Measurements from ENCODE around the gene HELZ.

DNA sequence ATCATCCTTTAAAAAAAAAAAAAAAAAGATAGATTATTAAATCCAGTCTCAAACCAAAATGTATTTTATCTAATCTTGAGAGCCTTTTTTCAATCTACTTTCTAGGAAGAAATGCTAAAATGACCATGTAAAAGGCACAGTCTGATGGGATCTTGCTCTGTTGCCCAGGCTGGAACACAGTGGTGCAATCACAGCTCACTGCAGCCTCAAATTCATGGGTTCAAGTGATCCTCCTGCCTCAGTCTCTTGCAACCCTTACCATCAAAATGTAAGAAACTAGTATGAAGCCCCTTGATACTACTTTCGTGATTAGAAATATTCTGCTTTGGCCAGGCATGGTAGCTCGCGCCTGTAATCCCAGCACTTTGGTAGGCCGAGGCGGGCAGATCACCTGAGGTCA is 70.8 kb downstream of the HELZ start:
- TF ChIP-seq, protein P1, sequence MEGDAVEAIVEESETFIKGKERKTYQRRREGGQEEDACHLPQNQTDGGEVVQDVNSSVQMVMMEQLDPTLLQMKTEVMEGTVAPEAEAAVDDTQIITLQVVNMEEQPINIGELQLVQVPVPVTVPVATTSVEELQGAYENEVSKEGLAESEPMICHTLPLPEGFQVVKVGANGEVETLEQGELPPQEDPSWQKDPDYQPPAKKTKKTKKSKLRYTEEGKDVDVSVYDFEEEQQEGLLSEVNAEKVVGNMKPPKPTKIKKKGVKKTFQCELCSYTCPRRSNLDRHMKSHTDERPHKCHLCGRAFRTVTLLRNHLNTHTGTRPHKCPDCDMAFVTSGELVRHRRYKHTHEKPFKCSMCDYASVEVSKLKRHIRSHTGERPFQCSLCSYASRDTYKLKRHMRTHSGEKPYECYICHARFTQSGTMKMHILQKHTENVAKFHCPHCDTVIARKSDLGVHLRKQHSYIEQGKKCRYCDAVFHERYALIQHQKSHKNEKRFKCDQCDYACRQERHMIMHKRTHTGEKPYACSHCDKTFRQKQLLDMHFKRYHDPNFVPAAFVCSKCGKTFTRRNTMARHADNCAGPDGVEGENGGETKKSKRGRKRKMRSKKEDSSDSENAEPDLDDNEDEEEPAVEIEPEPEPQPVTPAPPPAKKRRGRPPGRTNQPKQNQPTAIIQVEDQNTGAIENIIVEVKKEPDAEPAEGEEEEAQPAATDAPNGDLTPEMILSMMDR (IDR thresholded peaks at IDR 0.05; ENCODE audit: low read length): no peak
- no peak for TF ChIP-seq EZH2 (IDR thresholded peaks at IDR 0.05; ENCODE audit: borderline replicate concordance, low read length)

Measured in OCI-LY1 (cell line).